Middle frontal gyrus (tissue), 1 donor: Measurements from ENCODE around the gene DSPP.

ENCODE experiments used
- DNase-seq: peaks from one replicate; pipeline ENCODE4 v3.0.0-alpha.2; 2015; ENCODE audit warnings: low spot score; ENCODE audit errors: extremely low spot score

The DSPP gene

DNA sequence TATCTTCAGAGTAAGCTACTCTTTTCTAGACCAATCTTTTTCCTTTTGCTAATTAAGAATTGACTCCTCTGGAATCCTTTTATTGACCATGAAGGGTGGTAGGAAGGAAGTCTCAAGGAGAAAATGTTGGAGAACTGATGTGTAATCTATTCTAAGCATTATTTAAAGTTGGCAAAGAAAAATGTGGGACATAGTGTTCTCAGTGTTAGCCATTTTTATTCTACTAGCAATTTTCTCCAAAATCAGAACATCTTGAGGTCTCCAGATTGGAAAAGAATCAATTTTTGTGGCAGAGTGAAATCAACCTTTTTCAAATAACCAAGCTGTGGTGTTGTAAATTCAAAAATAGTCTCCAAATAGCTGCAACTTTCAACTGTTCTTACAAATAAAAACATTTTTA lies 23.3 kb downstream of the DSPP start:
- DNase-seq, result no peak

DNA sequence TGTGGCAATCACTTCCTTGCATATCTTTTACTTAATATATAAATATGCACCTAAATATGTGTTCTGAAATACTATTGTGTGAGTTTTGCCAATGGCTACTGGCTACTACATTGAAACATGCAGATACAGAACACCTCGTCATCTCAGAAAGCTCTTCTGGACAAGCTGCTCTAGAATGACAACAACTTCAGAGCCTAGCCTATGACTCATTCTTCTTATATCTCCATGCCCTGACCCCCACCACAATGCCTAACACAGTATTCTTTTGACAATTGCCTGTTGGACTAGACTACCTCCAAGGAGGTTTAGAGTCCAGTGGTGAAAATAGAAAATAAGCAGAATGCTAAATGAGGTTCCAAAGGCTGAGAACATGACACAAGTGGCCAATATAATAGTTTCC lies 24.1 kb downstream of the DSPP start:
- no peak for DNase-seq

DNA sequence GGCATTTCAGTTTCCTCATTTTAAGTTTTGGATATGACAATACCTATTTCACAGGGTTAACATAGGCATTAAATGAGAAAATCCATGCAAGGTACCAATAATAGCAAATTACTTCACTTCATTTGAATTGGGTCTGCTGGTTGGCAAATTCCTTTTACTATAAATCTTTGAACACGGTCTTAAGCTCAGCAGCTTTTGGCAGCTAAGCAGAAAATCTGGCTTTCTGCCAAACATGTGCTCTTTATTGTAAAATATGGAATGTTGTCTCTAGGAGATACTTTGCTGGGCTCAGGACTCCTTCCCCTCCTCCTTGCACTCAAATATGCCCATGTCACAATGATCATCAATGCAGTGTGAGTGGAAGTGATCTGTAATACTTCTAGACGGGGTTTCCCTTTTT lies 24.9 kb downstream of the DSPP start:
- no peak for DNase-seq

DNA sequence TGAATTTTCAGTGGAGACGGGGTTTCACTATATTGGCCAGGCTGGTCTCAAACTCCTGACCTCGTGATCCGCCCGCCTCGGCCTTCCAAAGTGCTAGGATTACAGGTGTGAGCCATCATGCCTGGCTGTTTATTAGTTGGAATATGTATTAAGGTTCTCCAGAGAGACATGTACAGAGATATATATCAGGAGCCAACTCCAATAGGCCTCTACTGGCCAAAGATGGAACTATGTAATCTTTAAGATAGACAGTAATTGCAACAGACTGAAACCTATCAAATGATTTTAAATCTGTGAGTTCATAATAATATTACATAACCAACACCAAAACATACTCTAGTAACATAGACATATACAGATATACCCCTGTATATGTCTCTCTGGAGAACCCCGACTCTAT lies 36.0 kb downstream of the DSPP start:
- no peak for DNase-seq

DNA sequence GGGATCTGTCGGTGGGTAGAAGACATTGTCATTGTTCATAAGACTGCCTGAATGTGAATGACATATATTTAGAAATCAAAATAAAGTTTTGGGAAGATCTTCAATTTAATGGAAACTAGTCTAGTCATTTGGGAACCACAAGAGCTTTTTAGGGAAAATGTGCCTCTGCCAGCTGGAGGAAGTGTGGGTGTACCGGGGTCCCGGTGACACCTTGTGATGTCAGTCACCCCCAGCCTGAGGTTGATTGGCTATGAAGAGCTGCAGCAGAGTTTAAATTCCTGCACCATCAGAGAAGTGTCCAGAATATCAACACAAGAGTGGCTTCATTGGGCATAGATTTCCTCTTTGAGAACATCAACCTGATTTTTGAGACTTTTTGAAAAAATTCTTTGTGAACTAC lies 41.7 kb downstream of the DSPP start, which contains the start of gene DMP1:
DMP1 (plus strand) TSS at position 301 of the 400 bp plus-strand sequence. CDS start 6,213 bp downstream, outside the sequence.
- no peak for DNase-seq

DNA sequence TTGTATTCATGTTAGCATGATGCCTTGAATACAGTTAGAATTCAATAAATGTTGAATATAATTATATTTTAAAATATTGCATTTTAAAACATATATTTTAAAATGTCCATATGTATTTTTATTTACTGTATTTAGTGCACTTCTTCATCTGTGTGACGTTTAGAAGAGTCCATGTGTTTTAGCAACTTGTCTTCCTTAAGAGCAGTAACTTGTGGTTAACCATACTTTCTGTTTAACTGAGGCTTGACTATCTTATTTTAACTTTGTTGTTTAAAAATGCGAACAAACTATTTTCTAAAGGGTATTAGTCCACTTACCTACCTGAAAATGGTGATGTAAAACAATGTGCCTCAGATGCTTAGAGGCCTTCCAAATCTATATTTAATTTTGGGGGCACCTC lies 42.6 kb downstream of the DSPP start:
- no peak for DNase-seq

DNA sequence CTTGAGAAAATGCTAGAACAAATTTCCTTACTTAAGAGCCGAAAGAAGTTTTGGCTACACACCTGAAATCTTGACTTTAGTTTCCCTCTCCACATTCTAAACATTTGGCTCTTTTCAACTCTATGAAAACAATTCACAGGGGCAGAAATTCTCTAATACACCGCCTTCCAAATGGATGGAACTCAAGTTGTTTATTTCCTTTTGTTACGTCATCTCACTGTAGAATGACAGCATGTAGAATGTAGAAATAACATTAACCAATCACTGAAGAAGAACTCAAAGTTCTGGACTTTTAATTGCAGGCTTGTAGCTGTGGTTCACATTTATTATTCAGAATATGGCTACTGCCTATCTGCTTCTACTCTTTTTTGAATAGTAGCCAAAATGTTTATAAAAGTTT lies 43.6 kb downstream of the DSPP start:
- no peak for DNase-seq

DNA sequence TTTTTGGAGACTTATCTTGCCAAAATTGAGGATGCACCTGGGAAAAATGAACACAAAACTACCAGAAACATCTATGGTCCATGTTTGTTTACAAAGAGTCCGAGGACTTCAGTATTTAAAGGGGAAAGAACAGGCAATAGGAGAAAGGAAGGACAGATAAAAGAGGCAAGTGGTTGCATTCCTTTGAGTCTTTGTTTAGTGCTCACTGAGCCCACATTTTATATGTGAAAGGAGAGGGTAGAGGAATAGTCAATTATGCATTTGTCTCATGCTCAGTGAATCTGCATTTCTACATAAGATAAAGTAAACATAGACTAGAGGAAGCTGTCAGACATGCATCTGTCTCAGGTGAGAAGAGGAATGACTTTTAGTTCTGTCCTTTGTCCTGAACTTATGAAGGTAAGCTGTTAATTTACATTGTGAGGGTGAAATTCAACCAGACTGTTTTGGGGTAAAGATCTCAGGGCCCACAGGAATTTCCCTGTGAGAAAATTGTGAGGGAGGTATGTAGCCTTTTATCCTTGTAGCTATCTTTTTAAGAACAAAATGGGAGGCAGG lies 46.2 kb downstream of the DSPP start:
- DNase-seq, result no peak

DNA sequence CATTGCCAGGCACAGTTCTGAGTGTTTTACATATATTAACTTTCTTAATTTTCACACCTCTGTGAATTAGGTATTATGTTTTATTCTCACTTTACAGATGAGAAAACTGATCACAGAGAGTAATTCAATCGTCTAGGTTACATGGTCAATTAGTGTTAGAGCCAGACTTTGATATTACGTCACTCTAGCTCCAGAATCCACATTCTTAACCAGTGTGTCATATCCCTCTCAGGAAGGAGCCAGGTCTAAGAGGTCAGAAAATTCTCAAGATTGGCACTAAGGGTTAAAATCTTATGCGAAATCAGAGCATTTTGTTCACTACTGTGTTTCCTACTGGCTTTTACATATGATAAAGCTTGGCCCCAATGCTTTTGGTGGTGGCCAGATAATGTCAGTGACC lies 49.2 kb downstream of the DSPP start:
- no peak for DNase-seq

DNA sequence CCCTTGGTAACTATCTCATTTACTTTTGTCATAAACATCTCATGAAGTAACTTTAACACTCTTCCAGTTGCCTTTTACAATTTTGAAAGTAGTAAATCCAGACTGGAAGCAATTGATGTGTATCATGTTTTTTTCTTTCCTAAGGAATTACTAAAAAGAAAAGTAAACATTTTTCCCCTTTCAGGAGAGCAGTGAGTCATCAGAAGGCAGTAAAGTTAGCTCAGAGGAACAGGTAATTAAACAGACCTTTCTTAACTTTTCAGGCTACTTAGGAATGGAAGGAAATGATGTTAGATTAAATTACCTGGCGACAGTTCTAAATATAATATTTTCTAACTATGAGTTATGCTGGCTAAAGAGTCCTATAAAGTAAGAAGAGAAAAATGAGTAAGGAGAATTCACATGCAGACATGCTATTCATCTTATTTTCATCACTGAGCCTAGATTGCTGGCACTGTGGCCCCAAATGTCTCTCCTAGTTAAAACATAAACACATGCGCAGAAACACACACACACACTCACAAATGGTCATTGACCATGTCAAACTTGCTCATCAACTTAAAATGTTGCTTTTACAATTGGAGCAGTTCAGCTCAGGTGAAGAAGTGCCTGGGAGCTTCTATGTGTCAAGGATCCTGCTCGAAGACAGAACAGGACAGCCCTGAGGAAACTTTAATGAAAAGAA lies 51.1 kb downstream of the DSPP start:
- DNase-seq, result no peak

DNA sequence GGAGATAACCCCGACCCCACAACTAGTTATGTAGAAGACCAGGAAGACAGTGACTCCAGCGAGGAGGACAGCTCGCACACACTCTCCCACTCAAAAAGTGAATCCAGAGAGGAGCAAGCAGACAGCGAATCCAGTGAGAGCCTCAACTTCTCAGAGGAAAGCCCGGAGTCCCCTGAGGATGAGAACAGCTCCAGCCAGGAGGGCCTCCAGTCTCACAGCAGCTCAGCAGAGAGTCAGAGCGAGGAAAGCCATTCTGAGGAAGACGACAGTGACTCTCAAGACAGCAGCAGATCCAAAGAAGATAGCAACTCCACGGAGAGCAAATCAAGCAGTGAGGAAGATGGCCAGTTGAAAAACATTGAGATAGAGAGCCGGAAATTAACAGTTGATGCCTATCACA lies 54.5 kb downstream of the DSPP start:
- DNase-seq, result no peak
